GM19240 (cell line): ENCODE results near the gene LIPT1.
"Not testable (repeated sequence)": the region's sequence is repeated elsewhere in the genome, so short reads cannot be mapped to it uniquely, and the experiment has no call there.

Experiments used
- DNase-seq: peaks from one replicate; pipeline ENCODE4 v3.0.0; 2011; ENCODE audit warnings: low spot score; ENCODE audit not compliant: insufficient read length

Gene LIPT1

DNA sequence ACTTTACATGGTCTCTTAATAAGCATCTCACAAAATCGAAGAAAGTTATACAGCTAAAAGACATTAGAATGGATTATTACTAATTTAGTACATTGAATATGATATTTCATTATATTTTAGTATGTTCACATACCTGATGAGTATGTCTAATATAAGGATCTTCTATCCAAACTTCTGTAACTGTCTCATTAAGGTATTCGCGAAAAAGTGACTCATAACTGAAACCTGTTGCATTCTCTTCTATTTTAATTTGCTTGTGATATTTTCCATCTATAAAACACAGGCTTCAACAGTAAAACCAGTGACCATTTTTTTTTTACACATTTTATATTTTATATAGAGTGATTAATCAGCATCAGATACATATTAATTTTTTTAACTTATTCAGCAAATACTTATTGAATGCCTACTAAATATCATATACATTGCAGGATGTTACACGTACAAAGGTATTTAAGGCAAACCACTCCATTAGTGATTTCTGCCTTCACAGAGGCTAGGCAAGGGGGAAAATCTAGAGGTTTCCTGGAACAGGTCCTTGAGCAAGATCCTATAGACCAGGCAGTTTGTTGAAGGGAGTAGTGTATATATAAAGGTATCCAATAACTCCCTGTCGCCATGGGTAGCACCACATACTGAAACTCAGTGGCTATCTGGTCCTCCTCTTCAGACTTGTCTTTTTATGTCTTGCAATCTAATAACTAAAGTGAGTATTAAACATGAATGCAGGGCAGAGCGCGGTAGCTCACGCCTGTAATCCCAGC, 16.8 kb downstream of the LIPT1 start:
- DNase-seq: no peak

DNA sequence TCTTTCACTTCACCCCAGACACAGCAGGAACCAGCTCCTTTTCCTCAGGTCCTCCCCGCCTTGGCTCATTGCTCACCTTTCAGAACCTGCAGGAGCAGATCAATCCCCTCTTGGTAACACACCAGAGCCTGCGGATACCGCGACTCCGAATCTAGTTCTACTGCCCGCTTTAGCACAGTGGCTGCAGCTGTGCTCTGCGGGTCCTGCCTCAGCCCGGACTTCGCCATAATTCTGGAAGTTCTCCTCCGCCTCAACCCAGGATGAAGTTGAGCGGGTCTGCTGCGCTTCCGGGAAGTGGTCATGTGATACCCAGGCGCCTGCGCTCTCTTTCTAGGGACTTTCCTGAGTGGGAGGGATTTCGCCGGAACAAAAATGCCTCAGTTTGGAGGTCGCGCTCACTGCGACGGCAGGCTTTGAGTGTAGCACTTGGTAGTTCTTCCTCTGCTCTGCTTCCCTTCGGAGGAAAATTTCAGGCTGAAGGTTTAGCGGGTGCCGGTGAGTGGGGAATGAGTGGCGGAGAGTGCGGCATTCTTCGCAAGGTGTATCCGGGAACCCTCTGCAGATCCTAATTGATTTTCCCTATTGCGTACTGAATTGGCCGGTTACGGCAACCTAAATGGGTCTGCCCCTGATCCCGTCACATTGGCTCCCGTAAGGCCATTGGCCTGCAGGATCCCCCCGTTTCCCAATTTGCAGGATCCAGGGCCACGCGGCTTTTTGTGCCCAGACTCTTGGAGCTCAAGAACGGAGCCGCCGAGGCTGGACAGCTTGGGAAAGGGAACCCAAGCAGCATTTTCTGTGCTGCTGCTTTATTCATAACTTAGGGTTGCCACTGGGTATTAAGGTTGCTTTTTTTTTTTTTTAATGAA, 26.2 kb downstream of the LIPT1 start, which contains the start of the genes MITD1 and MRPL30:
TSS of gene MITD1 (minus strand) at position 304 of the 869 bp plus-strand sequence. CDS start at position 227, 77 bp downstream.
TSS of gene MRPL30 (plus strand) at position 430 of the 869 bp plus-strand sequence. CDS start 5,020 bp downstream, outside the sequence.
- DNase-seq: peak; percentile 58

DNA sequence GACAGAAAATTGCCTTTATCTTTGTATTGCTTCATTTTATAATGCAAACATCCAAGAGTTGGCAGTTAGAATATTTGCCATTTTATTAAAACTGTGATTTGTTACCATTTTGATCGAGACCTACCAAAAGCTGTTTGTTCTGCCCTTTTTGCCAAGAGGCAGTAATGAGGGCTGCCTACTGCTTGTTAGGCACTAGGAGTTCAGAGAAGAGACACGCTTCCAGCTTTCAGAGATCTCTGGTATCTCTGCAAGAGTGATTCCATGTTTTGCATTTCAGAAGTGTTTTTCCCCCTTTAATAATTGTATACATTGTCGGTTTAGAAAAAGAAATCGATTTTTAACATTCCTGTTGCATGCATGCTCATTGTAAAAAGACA, 26.8 kb downstream of the LIPT1 start:
- no peak for DNase-seq

DNA sequence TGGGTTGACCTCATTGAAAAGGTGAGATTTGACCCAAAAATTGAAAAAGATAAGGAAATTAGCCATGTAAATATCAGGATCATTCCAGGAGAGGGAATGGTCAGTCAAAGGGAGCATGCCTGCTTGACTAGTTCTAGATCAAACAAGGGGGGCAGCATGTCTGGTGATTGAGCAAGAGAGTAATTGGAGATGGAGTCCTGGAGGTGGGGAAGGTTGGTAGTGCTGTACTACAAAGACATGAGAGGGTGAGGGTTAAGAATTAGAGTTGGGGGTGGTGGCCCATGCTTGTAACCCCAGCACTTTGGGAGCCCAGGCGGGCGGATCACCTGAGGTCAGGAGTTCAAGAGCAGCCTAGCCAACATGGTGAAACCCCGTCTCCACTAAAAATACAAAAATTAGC, 28.3 kb downstream of the LIPT1 start:
- no peak for DNase-seq

DNA sequence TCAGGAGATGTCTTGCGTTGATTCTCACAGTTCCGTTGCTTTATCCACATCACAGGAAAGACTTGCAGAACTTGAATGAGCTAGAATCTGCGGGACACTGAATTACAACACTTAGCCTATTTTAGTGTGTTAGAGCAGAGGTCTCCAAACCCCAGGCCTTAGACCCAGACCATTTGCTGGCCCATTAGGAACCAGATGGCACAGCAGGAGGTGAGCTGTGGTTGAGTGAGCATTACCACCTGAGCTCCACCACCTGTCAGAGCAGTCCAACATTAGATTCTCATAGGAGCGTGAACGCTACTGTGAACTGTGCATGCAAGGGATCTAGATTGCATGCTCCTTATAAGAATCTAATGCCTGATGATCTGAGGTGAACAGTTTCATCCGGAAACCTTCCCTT, 30.0 kb downstream of the LIPT1 start:
- no peak for DNase-seq

DNA sequence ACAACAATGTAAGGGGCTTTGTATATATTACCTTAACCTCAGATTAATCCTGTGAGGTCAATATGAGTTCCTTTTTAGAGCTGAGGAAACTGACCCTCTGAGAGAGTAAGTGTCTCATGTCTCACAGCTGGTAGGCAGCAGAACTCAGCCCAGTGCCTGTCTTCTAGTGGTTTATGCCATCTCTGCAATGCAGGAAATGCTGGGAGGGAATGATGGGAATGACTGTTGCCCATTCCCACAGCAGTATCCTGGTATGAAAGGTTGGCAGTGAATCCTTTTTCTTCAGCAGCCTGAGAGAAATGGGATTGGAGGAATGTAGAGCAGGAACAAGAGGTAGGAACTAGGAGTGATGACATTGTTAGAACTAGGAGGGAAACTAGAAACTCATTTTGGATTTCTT, 32.2 kb downstream of the LIPT1 start:
- no peak for DNase-seq

DNA sequence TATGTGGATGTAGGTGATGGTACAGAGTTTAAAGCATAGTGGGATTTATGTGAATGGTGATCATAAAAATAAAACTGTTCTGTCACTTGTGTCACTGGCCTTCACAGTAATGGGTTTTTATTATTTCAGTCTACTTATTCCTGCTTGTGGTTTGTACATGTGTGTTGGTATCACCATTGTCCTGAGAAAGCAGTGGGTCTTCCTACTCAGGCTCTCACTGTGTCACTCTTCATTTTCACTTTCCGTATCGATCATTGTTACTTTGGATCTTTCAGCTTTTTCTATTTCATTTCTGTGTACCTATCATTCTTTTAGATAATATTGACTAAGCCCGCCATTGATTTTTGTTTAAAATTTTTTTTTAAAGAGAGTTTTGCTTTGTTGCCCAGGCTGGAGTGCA, 33.6 kb downstream of the LIPT1 start:
- DNase-seq: no peak

DNA sequence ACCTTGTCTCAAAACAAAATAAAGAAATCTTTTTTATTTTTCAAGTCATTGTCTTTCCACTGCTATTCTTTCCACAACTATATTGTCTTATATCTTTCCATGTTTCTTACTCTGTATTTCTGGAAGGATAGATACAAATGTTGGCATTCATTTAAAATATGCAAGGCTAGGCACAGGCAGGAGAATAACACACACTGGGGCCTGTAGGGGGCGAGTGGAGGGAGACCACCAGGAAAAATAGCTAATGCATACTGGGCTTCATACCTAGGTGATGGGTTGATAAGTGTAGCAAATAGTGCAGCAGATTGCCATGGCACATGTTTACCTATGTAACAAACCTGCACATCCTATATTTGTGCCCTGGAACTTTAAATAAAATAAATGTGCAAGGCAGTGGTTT, 35.8 kb downstream of the LIPT1 start:
- DNase-seq: no peak

DNA sequence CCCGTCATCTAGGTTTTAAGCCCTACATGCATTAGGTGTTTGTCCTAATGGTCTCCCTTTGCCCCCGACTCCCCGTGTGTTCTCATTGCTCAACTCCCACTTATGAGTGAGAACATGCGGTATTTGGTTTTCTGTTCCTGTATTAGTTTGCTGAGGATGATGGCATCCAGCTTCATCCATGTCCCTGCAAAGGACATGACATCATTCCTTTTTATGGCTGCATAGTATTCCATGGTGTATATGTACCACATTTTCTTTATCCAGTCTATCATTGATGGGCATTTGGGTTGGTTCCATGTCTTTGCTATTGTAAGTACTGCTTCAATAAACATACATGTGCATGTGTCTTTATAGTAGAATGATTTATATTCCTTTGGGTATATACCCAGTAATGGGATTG, 37.6 kb downstream of the LIPT1 start:
- not testable (repeated sequence) for DNase-seq

DNA sequence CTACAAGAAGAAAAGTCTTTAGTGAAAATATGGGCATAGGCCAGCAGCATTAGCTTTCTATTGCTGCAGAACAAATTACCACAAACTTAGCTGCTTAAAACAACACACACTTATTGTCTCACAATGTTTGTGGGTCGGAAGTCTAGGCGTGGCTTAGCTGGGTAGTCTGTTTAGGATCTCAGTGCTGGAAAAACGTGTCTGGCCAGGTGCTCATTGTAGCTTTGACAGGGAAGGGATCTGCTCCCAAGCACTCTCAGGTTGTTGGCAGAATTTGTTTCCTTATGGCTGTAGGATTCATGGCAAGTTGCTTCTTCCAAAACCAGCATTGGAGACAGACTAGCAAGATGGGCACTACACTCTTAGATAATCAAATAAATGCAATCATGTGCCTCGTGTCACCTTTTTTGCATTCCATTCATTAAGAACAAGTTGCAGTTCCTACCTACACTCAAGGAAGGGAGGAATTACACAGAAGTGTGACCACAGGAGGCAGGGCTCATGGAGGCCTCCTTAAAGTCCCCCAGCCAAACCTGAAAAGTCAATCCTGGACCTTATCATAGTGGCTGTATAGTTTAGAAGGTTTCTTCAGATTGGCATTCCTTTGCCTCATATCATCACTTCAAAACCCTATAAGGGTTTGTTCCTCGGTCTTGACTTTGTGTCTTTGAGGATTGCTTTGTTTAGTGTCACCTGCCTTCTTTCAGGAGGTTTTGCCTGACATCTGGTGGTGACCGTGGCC, 43.5 kb downstream of the LIPT1 start:
- no peak for DNase-seq

DNA sequence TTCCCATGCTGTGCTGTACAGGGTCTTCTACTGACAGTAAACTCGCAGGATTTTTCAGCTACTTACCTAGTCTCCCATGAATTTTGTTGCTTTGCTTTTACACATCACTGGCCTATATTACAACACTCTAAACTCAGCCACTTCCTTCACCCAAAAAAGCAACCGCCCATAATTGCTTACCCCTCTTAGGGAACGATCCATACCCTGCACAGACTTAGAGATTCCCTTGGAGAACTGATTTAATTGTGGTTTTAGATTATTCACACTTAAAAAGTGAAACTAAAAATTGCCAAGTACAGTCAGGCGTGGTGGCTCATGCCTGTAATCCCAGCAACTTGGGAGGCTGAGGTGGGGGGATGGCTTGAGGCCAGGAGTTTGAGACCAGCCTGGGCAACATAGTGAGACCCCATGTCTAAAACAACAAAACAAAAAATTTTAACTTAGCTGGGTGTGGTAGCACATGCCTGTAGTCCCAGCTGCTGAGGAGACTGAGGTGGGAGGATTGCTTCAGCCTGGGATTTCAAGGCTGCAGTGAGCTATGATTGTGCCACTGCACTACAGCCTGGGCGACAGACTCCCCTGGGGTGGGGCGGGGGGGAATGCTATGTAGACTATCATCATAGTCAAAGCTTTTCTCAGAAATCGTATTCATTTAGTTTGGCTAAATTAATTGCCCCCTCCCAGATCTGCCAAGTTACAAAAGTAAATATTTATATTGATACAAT, 45.5 kb downstream of the LIPT1 start:
- no peak for DNase-seq

DNA sequence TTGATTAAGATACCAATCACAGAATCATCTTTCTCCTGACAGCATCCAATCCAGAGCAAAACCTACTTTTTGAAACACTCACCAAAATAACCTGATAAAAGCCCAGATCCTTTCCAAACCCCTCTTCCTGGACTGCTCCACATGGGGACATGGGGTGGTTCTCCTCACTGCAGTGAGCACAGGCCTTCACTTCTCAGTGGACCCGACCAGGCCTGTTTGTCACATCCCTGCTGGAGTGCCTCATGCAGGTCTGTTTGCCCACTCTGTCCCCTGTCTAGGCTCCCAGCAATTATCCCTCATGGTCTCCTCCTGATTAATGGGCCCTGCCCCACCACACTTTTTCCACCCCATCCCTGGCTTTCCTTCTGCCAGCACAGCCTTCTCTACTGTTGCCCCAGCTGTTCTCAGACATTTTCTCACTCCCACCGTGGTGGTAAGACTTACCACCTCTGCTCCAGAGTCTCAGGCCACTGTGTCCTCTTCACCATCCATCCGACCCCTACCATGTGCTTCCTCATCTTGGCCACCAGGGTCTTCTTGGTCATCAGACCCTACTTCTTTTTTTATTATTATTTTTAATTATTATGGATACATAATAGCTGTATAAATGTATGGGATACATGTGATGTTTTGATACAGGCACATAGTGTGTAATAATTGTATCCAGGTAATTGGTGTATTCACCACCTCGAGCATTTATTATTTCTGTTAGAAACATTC, 47.4 kb downstream of the LIPT1 start:
- no peak for DNase-seq

DNA sequence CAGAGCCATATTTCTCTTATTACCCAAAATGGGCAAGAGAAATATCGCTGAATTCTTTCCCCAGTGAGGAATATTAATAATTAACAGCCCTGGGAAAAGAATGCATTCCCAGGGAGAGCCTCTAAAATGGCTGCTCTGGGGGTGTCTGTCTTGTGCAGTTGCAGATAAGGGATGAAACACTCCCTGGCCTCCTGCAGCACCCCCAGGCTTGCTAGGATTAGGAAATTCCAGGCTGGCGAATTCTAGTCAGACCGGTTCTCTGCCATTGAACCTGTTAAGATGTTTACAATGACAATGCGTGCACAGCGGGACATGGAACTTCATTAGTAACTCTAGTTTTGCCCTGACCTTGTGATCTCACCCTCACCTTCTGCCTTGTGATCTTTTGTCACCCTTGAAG, 50.7 kb downstream of the LIPT1 start:
- no peak for DNase-seq
